Measurements from ENCODE around the gene ARMC8.

DNA sequence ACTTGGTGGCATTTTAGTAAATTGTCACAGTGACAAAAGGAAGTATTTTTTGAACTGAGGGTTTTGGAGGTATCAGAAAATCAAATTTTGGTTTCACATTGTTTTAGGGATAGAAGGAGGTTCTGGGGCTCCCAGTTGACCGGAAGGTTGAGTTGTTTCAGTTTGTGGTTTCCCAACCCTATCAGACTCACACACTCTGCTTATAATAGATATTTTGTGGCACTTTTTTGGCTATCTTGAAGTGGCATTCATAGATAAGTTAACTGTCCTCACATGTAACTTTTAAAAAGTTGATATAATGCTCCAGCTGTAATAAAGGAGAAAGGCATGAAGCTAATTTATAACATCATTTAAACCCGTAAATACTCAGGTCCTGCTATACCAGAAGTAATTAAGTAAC is 12.8 kb downstream of the ARMC8 start:
- TF ChIP-seq, protein P1, sequence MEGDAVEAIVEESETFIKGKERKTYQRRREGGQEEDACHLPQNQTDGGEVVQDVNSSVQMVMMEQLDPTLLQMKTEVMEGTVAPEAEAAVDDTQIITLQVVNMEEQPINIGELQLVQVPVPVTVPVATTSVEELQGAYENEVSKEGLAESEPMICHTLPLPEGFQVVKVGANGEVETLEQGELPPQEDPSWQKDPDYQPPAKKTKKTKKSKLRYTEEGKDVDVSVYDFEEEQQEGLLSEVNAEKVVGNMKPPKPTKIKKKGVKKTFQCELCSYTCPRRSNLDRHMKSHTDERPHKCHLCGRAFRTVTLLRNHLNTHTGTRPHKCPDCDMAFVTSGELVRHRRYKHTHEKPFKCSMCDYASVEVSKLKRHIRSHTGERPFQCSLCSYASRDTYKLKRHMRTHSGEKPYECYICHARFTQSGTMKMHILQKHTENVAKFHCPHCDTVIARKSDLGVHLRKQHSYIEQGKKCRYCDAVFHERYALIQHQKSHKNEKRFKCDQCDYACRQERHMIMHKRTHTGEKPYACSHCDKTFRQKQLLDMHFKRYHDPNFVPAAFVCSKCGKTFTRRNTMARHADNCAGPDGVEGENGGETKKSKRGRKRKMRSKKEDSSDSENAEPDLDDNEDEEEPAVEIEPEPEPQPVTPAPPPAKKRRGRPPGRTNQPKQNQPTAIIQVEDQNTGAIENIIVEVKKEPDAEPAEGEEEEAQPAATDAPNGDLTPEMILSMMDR (IDR thresholded peaks at IDR 0.05; ENCODE audit: low read length) = no peak
- TF ChIP-seq EZH2 (IDR thresholded peaks at IDR 0.05; ENCODE audit: borderline replicate concordance, low read length) = no peak

Measured in OCI-LY1 (cell line).